Measurements from ENCODE around the gene ZNF585A. TPM values are rescaled to one million over a fixed set of nuclear protein-coding genes. Genes with fewer than 3 reads are reported as not detected.
"Not testable (repeated sequence)": the region's sequence is repeated elsewhere in the genome, so short reads cannot be mapped to it uniquely, and the experiment has no call there.

ZNF585A gene
- 7.5 TPM for total RNA-seq
- long read RNA-seq, full-length matches to known transcripts = 1 of 3 reads
- long read RNA-seq, partial matches to known transcripts = 0 of 3 reads
- long read RNA-seq, other reads (novel, unspliced or antisense) = 2 of 3 reads

GRCh38 chr19:37172368-37173366, at the start of gene ZNF585A:
Gene ZNF585A, minus strand, starts transcription at chr19:37172695. Its CDS starts 2,785 bp downstream, at chr19:37169910.
- DNase-seq (ENCODE audit: low spot score) = peak; percentile 93

GRCh38 chr19:37221136-37221535, 48.6 kb upstream of the ZNF585A start:
- no peak for DNase-seq (ENCODE audit: low spot score)

GRCh38 chr19:37220383-37220782, 47.9 kb upstream of the ZNF585A start:
- no peak for DNase-seq (ENCODE audit: low spot score)

- no peak for DNase-seq (ENCODE audit: low spot score)
Measured at GRCh38 chr19:37218592-37218935, 46.1 kb upstream of the ZNF585A start.

GRCh38 chr19:37217775-37218591, 45.5 kb upstream of the ZNF585A start, which contains the start of gene ZNF383:
Gene ZNF383, plus strand, starts transcription at chr19:37218214. Its CDS starts 12,240 bp downstream, at chr19:37230454.
- DNase-seq (ENCODE audit: low spot score) = peak; percentile 94

GRCh38 chr19:37217480-37217774, 44.9 kb upstream of the ZNF585A start:
- no peak for DNase-seq (ENCODE audit: low spot score)

- no peak for DNase-seq (ENCODE audit: low spot score)
Measured at GRCh38 chr19:37197768-37198167, 25.3 kb upstream of the ZNF585A start.

- not testable (repeated sequence) for DNase-seq (ENCODE audit: low spot score)
Measured at GRCh38 chr19:37197115-37197514, 24.6 kb upstream of the ZNF585A start.

- DNase-seq (ENCODE audit: low spot score) = not testable (repeated sequence)
Measured at GRCh38 chr19:37195248-37195647, 22.8 kb upstream of the ZNF585A start.

GRCh38 chr19:37186071-37186470, 13.6 kb upstream of the ZNF585A start:
- DNase-seq (ENCODE audit: low spot score) = not testable (repeated sequence)

- no peak for DNase-seq (ENCODE audit: low spot score)
Measured at GRCh38 chr19:37165635-37166034, 6.9 kb downstream of the ZNF585A start.

- no peak for DNase-seq (ENCODE audit: low spot score)
Measured at GRCh38 chr19:37160153-37160552, 12.3 kb downstream of the ZNF585A start.

GRCh38 chr19:37148214-37148613, 24.3 kb downstream of the ZNF585A start:
- DNase-seq (ENCODE audit: low spot score) = no peak

- DNase-seq (ENCODE audit: low spot score) = no peak
Measured at GRCh38 chr19:37136111-37136510, 36.4 kb downstream of the ZNF585A start.

- DNase-seq (ENCODE audit: low spot score) = no peak
Measured at GRCh38 chr19:37128821-37129177, 43.7 kb downstream of the ZNF585A start.

- DNase-seq (ENCODE audit: low spot score) = no peak
Measured at GRCh38 chr19:37127999-37128820, 44.3 kb downstream of the ZNF585A start.

GRCh38 chr19:37122093-37122492, 50.4 kb downstream of the ZNF585A start:
- DNase-seq (ENCODE audit: low spot score) = not testable (repeated sequence)

- DNase-seq (ENCODE audit: low spot score) = no peak
Measured at GRCh38 chr19:37114001-37114400, 58.5 kb downstream of the ZNF585A start.

GRCh38 chr19:37111753-37112152, 60.7 kb downstream of the ZNF585A start:
- not testable (repeated sequence) for DNase-seq (ENCODE audit: low spot score)

GRCh38 chr19:37104135-37104534, 68.4 kb downstream of the ZNF585A start:
- not testable (repeated sequence) for DNase-seq (ENCODE audit: low spot score)

- DNase-seq (ENCODE audit: low spot score) = no peak
Measured at GRCh38 chr19:37098570-37098969, 73.9 kb downstream of the ZNF585A start.
